Coronary artery (tissue), 2 donors: ENCODE results near the gene CAMTA1.
A peak's percentile ranks its signal among the peaks of the same experiment; 100 is the strongest.
"Not testable (repeated sequence)": the region's sequence is repeated elsewhere in the genome, so short reads cannot be mapped to it uniquely, and the experiment has no call there.

Experiments used
- DNase-seq: peaks from one replicate; pipeline ENCODE4 v3.0.0-alpha.2; 2017; ENCODE audit warnings: low spot score
- H3K27ac ChIP-seq, 2 donors: fragments of 200-600 bp; sonication (generic); one replicate each; pipeline ENCODE4 v1.5.1; 2016 to 2019
- H3K4me3 ChIP-seq: fragments of 200-600 bp; sonication (generic); 2 replicates; pipeline ENCODE4 v1.5.1; 2016; ENCODE audit warnings: mild to moderate bottlenecking, moderate library complexity
- CTCF ChIP-seq: fragments of 200-600 bp; sonication (generic); IDR thresholded peaks from one replicate; pipeline ENCODE4 v1.5.1; 2019; ENCODE audit warnings: antibody characterized with exemption

Gene CAMTA1

GRCh38 chr1:6785318-6785727 lies at the start of gene CAMTA1:
Gene CAMTA1, plus strand, starts transcription at chr1:6785454. Its CDS starts 77 bp downstream, at chr1:6785531.
- H3K27ac ChIP-seq: peak within 1 kb of the TSS; percentile 99 to 100
- no peak for DNase-seq
- no peak for TF ChIP-seq CTCF
- peak within 1 kb of the TSS; percentile 94 for H3K4me3 ChIP-seq

DNA sequence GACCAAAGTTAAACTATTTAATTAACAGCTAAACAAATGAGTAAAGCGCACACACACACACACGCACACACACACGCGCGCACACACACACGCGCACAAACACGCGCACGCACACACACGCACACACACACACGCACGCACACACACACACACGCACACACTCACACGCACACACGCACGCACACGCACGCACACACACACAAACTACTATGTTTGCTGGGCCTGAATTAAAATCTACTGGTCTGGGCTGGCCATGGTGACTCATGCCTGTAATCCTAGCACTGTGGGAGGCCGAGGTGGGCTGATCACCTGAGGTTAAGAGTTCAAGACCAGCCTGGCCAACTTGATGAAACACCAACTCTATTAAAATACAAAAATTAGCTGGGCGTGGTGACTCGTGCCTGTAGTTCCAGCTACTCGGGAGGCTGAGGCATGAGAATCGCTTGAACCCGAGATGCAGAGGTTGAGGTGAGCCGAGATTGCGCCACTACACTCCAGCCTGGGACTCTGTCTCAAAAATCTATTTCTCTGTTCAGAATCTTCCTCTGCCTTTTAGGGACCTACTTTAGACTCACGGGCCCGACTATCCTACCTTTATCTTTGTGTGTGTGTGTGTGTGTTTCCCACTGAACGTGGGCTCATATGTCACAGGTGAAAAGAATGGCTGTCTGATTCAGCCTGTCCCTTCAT lies 46.1 kb upstream of the CAMTA1 start:
- TF ChIP-seq CTCF: no peak
- no peak overlapping the region for H3K27ac ChIP-seq

DNA sequence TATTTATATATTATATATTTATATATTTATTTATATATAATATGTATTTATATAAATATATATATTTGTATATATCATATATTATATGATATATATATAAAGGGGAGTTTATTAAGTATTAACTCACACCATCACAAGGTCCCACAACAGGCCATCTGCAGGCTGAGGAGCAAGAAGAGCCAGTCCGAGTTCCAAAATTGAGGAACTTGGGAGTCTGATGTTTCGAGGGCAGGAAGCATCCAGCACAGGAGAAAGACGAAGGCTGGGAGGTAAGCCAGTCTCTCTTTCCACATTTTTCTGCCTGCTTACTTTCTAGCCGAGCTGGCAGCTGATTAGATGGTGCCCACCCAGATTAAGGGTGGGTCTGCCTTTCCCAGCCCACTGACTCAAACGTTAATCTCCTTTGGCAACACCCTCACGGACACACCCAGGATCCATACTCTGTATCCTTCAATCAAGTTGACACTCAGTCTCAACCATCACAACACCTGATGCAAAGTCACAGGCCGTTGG lies 42.5 kb upstream of the CAMTA1 start:
- H3K27ac ChIP-seq: peak overlapping the region; percentile 79 to 92
- DNase-seq: not testable (repeated sequence)

More for the DNA sequence above, 46.1 kb upstream of the CAMTA1 start:
- no peak overlapping the region for H3K4me3 ChIP-seq
- no peak for DNase-seq

DNA sequence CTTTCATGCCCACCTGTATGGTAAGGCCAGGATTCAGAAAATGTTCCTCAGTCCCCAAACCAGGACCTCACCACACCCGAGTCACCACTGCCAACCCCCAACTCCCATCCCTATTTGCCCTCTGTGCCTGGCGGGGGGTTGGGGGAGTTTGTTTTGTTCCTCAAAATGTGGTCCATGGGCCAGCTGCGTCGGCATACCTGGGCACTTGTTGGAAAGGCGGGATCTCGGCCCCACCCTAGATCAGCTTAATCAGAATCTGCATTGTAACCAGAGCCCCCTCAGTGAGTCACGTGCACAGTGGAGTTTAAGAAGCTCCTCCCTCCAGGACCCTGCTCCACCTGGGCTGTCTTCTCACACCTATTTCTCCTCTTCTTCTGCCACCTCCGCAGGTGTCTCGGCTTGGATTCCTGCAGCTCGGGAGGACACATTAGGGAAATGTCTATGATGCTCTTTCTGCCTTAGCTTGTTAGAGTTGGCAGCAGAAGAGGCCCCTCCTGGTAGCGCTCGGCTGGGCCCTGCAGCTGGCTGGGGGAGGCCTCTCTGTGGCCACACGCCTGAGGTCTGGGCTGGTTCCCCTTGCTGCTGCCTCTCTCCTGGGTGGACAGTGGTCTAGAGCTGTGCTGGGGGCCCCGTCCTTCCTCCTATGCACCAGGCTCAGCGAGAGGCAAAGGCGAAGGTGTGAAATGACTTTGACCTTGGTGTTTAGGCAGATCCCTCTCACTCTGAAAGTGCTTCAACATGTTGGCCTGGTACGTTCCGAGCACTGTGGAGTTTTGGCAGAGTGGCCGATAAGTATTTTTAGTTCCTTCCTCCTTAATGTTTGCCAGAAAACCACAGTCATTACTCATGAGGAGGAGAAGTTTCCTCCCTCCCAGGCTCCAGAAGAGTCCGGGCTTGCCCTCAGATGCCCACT lies 41.8 kb upstream of the CAMTA1 start:
- H3K4me3 ChIP-seq: peak overlapping the region; percentile 41
- no peak for TF ChIP-seq CTCF

More for the DNA sequence above, 42.5 kb upstream of the CAMTA1 start:
- not testable (repeated sequence) for H3K4me3 ChIP-seq

GRCh38 chr1:6745073-6745472 lies 40.2 kb upstream of the CAMTA1 start:
- no peak for TF ChIP-seq CTCF
- H3K4me3 ChIP-seq: no peak overlapping the region
- DNase-seq: no peak
- H3K27ac ChIP-seq: no peak overlapping the region

More for the DNA sequence above, 41.8 kb upstream of the CAMTA1 start:
- peak; percentile 84 for DNase-seq
- peak overlapping the region; percentile 79 to 92 for H3K27ac ChIP-seq

GRCh38 chr1:6747674-6748073 lies 37.6 kb upstream of the CAMTA1 start:
- Histone ChIP-seq H3K4me3 (no peak overlapping the region), H3K27ac (no peak overlapping the region)
- no peak for DNase-seq
- no peak for TF ChIP-seq CTCF

GRCh38 chr1:6750490-6750889 lies 34.8 kb upstream of the CAMTA1 start:
- H3K4me3 ChIP-seq: no peak overlapping the region
- H3K27ac ChIP-seq: no peak overlapping the region
- no peak for DNase-seq
- TF ChIP-seq CTCF: no peak
